Measurements from ENCODE around the gene TRIM62. TPM values are rescaled to one million over a fixed set of nuclear protein-coding genes. Genes with fewer than 3 reads are reported as not detected.

TRIM62 gene
- total and polyA plus RNA-seq, 11 donors, result 1.8 to 6.1 (median 3.3) TPM

- ATAC-seq (peak in 3 of 4 donors; percentile 14 to 94 (median 92)), DNase-seq (peak; percentile 55 to 73 (median 62))
- intact Hi-C loops (cut with DNase I), result loop anchor here in 5 of 10 donors (2.0 to 5.0 kb wide), 4 partner anchors 28 to 76 kb away; partner anchors contain the start of gene ZNF362 (in 1 of the 5)
- TF ChIP-seq CTCF (IDR thresholded peaks at IDR 0.05), result peak in 1 of 12 donors; percentile 6
- no peak for TF ChIP-seq POLR2A (IDR thresholded peaks at IDR 0.05)
- WGBS, 4 donors, result 0 to 2% (median 1%) methylated on average over 31 to 90 of the region's 90 CpGs
- no peaks in the 10 kb centered on the region for H3K9me3 ChIP-seq
- H3K27ac ChIP-seq, result peak overlapping the region; percentile 29 to 89 (median 76)
- peaks cover 0 to 4% (median 0%) of the 10 kb centered on the region in 9 donors for H3K36me3 ChIP-seq
- peak overlapping the region; percentile 59 to 93 (median 85) for H3K4me3 ChIP-seq
- peaks cover 0 to 4% (median 0%) of the 10 kb centered on the region in 9 donors for H3K27me3 ChIP-seq
- peaks cover 0 to 31% (median 11%) of the 10 kb centered on the region in 12 donors for H3K4me1 ChIP-seq
Observed at GRCh38 chr1:33180911-33181890, 642 bp downstream of the TRIM62 start.

- Histone ChIP-seq H3K36me3 (peaks cover 0 to 8% (median under 1%) of the 10 kb centered on the region in 9 donors), H3K9me3 (no peaks in the 10 kb centered on the region), H3K4me1 (peaks cover 0 to 32% (median 12%) of the 10 kb centered on the region in 12 donors), H3K27me3 (peaks cover 0 to 4% (median 0%) of the 10 kb centered on the region in 9 donors), H3K27ac (peak overlapping the region in 2 of 12 donors; percentile 3 to 23), H3K4me3 (peak overlapping the region in 11 of 12 donors; percentile 41 to 93 (median 86))
- 12 to 18% (median 16%) methylated on average over 24 to 28 of the region's 28 CpGs for WGBS, 4 donors
- intact Hi-C loops (cut with DNase I), result loop anchor here in 5 of 10 donors (2.0 to 5.0 kb wide), 4 partner anchors 28 to 77 kb away; partner anchors contain the start of gene ZNF362 (in 1 of the 5)
- peak in 2 of 4 donors; percentile 89 to 93 for ATAC-seq
- no peak for TF ChIP-seq POLR2A (IDR thresholded peaks at IDR 0.05)
- no peak for TF ChIP-seq CTCF (IDR thresholded peaks at IDR 0.05)
- DNase-seq, result peak; percentile 94 to 97 (median 95)
Observed at GRCh38 chr1:33180226-33180910, 1.5 kb downstream of the TRIM62 start.

- no peak for DNase-seq
- peaks cover 0 to 15% (median 3%) of the 10 kb centered on the region in 9 donors for H3K36me3 ChIP-seq
- H3K4me1 ChIP-seq, result peaks cover 0 to 32% (median 12%) of the 10 kb centered on the region in 12 donors
- no peaks in the 10 kb centered on the region for H3K27me3 ChIP-seq
- intact Hi-C loops (cut with DNase I), result no loop called here
- TF ChIP-seq CTCF (IDR thresholded peaks at IDR 0.05) (no peak), POLR2A (IDR thresholded peaks at IDR 0.05) (no peak)
- WGBS, 4 donors, result 91 to 97% (median 94%) methylated on average over 4 of the region's 4 CpGs
- no peak overlapping the region for H3K27ac ChIP-seq
- H3K4me3 ChIP-seq, result no peak overlapping the region
- H3K9me3 ChIP-seq, result no peaks in the 10 kb centered on the region
- ATAC-seq, result no peak
Observed at GRCh38 chr1:33178836-33179439, 2.9 kb downstream of the TRIM62 start.

All from heart left ventricle (tissue), 16 donors.